GM13977 (cell line): Measurements from ENCODE around the gene MUC4.
"Not testable (repeated sequence)": the region's sequence is repeated elsewhere in the genome, so short reads cannot be mapped to it uniquely, and the experiment has no call there.

Source experiments
- DNase-seq: peaks from one replicate; pipeline ENCODE4 v3.0.0; 2012; ENCODE audit warnings: low spot score
- CTCF ChIP-seq: IDR thresholded peaks from 2 replicates; pipeline ENCODE4 v1.5.1; 2012; ENCODE audit warnings: mild to moderate bottlenecking, control low read depth; ENCODE audit not compliant: insufficient read depth; ENCODE audit errors: extremely low read depth, missing control alignments
- in situ Hi-C: fragments of 300-500 bp; cut with MboI; formaldehyde crosslinking; loops from one replicate; pipeline ENCODE4 v1.12.0; 2022; ENCODE audit warnings: low sequenced_read_pairs, low pct_unique_long_range_greater_than_20kb, mixed read lengths, inconsistent platforms; ENCODE audit not compliant: unreplicated experiment

Gene MUC4

GRCh38 chr3:195825857-195826804, 14.4 kb upstream of the MUC4 start:
- in situ Hi-C loops: loop anchor here (10.0 to 25.0 kb wide), 2 partner anchors 71 to 264 kb away; no protein-coding TSS in a partner anchor
- TF ChIP-seq CTCF: no peak
- DNase-seq: no peak

- in situ Hi-C loops: loop anchor here (10.0 to 25.0 kb wide), 2 partner anchors 70 to 263 kb away; no protein-coding TSS in a partner anchor
- no peak for DNase-seq
- TF ChIP-seq CTCF: no peak
These were observed 13.5 kb upstream of the MUC4 start for GRCh38 chr3:195825191-195825588.

- DNase-seq: not testable (repeated sequence)
- in situ Hi-C loops: loop anchor here (10.0 to 25.0 kb wide), 2 partner anchors 70 to 262 kb away; no protein-coding TSS in a partner anchor
These were observed 12.9 kb upstream of the MUC4 start for GRCh38 chr3:195824425-195825190.

- in situ Hi-C loops: loop anchor here (10.0 kb wide), 1 partner anchor 69 kb away; no protein-coding TSS in a partner anchor
- TF ChIP-seq CTCF: no peak
- DNase-seq: no peak
These were observed 12.3 kb upstream of the MUC4 start for GRCh38 chr3:195823999-195824398.

GRCh38 chr3:195823280-195823679, 11.6 kb upstream of the MUC4 start:
- in situ Hi-C loops: loop anchor here (10.0 kb wide), 1 partner anchor 68 kb away; no protein-coding TSS in a partner anchor
- no peak for TF ChIP-seq CTCF
- no peak for DNase-seq

- TF ChIP-seq CTCF: no peak
- in situ Hi-C loops: loop anchor here (10.0 kb wide), 1 partner anchor 67 kb away; no protein-coding TSS in a partner anchor
- DNase-seq: no peak
These were observed 10.5 kb upstream of the MUC4 start for GRCh38 chr3:195822131-195822696.
